ENCODE results near the gene ENTPD6. TPM values are rescaled to one million over a fixed set of nuclear protein-coding genes. Genes with fewer than 3 reads are reported as not detected.

ENTPD6 gene
- total and polyA plus RNA-seq, 9 donors: 29.5 to 44.3 (median 33.8) TPM

DNA sequence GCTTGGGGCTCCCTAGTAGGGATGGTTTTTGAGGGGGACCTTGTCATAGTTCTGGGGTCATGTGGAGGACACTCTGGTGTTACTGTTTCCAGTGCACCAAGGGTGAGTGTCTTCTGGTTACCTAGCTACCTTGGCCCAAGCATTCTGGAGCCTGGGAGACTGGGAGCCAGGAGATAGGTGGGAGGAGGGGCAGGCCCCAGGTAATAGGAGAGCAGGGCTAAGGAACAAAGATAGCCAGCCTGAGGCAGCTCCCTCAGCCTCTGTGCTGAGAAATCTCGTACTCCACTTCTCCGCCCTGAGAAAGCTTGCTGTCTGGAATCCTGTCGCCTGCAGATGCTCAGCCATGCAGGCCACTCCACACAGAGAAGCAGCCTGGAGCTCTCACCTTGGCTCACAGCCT is 8.3 kb upstream of the ENTPD6 start:
- Histone ChIP-seq H3K4me3 (ENCODE audit: low read length) (no peak overlapping the region), H3K27me3 (ENCODE audit: control insufficient read depth, insufficient read depth, low read length) (peaks cover 14% of the 10 kb centered on the region), H3K36me3 (ENCODE audit: control insufficient read depth, insufficient read depth, low read length) (no peaks in the 10 kb centered on the region), H3K27ac (ENCODE audit: low read length) (no peak overlapping the region), H3K9me3 (replicated peaks; ENCODE audit: control insufficient read depth, low read depth, low read length) (no peaks in the 10 kb centered on the region), H3K4me1 (ENCODE audit: control insufficient read depth, insufficient read depth, low read length) (no peaks in the 10 kb centered on the region)
- no peak for DNase-seq
- WGBS (ENCODE audit: insufficient coverage): 72% methylated on average over 3 of the region's 3 CpGs

DNA sequence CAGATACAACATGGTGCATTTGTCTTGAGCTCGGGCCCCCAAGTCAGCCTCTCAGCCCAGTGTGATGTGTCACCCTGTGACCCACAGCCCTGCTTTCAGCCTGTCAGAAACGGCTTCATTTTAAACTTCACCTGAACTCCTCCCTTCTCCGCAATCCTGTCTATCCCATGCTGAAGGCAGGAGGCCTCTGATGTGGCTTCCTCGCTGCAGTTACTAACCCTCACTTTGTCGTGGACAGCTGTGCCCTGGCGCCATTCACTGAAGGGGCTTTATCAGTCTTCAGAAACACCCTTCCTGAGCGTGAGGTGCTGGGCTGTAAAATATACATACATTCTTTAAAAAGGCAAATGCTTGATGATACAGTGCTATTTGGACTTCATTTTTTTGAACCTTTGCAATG is 7.9 kb upstream of the ENTPD6 start:
- H3K9me3 ChIP-seq (replicated peaks; ENCODE audit: control insufficient read depth, low read depth, low read length): no peaks in the 10 kb centered on the region
- WGBS (ENCODE audit: insufficient coverage): 81% methylated on average over 5 of the region's 7 CpGs
- no peak for DNase-seq
- peaks cover 14% of the 10 kb centered on the region for H3K27me3 ChIP-seq (ENCODE audit: control insufficient read depth, insufficient read depth, low read length)
- H3K36me3 ChIP-seq (ENCODE audit: control insufficient read depth, insufficient read depth, low read length): no peaks in the 10 kb centered on the region
- H3K4me1 ChIP-seq (ENCODE audit: control insufficient read depth, insufficient read depth, low read length): no peaks in the 10 kb centered on the region
- no peak overlapping the region for H3K27ac ChIP-seq (ENCODE audit: low read length)
- no peak overlapping the region for H3K4me3 ChIP-seq (ENCODE audit: low read length)

DNA sequence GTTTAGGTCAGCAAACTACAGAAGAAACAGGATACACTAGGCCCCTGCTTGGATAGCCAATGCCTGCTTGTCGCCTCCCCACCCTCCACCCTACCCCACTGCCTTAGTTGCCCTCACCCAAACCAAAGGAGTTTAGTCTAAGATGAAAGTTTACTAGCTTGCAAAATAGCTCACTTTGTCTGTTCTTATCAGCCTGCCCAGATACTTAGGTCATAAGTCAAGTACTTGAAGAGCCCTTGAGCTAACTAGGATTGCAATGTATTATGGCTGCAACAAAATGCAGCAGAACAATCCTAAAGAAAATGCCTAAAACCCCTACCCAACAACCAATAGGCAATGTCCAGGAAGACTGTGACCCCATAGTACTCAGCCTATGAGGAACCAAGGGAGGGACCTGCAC is 7.3 kb upstream of the ENTPD6 start:
- no peaks in the 10 kb centered on the region for H3K36me3 ChIP-seq (ENCODE audit: control insufficient read depth, insufficient read depth, low read length)
- no CpG with 5 or more reads among the region's 1 CpG for WGBS (ENCODE audit: insufficient coverage)

DNA sequence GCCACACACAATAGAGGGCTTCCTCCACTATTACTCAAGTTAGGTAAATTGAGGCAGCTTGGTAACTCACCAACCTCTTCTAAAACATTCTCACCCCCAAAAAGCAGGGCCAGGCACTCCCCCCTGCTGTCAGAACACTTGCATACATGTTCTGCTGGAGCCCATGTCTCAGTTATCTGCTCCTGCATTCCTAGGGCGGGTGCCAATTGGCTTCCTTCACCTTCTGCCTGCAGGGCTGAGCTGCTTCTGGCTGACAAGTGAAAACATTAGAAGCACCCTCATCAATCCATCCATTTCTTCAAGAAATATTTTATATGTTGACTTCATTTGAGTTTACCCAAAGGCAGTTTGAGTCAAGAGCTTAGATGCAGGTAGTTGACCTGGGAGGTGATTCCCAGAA is 4.5 kb upstream of the ENTPD6 start:
- no peak overlapping the region for H3K27ac ChIP-seq (ENCODE audit: low read length)
- WGBS (ENCODE audit: insufficient coverage): no CpG with 5 or more reads among the region's 1 CpG

More for the DNA sequence above, 7.3 kb upstream of the ENTPD6 start:
- no peak for DNase-seq
- no peak overlapping the region for H3K27ac ChIP-seq (ENCODE audit: low read length)
- H3K27me3 ChIP-seq (ENCODE audit: control insufficient read depth, insufficient read depth, low read length): peaks cover 14% of the 10 kb centered on the region
- H3K4me1 ChIP-seq (ENCODE audit: control insufficient read depth, insufficient read depth, low read length): no peaks in the 10 kb centered on the region
- H3K4me3 ChIP-seq (ENCODE audit: low read length): no peak overlapping the region
- H3K9me3 ChIP-seq (replicated peaks; ENCODE audit: control insufficient read depth, low read depth, low read length): no peaks in the 10 kb centered on the region

DNA sequence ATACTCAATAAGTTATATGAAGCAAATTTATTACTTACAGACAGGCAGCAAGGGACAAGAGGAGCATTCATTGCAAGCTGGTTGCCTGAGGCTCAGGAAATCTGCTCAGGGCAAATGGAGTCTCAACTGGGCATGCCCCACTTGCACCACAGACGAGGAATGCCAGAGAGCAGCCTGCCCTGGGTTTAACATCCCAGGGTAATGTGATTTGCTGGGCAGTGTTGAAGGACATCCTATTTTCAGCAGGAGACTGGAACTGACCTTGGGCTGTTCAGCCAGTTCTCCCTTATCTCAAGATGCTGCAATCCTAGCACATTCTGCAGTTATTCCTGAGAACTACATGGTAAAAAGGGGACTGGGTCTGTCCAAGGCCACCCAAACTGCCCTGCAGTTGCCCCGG is 3.8 kb upstream of the ENTPD6 start:
- no peaks in the 10 kb centered on the region for H3K9me3 ChIP-seq (replicated peaks; ENCODE audit: control insufficient read depth, low read depth, low read length)
- H3K27ac ChIP-seq (ENCODE audit: low read length): no peak overlapping the region
- no peak for DNase-seq
- H3K27me3 ChIP-seq (ENCODE audit: control insufficient read depth, insufficient read depth, low read length): peaks cover 14% of the 10 kb centered on the region
- H3K36me3 ChIP-seq (ENCODE audit: control insufficient read depth, insufficient read depth, low read length): no peaks in the 10 kb centered on the region
- H3K4me1 ChIP-seq (ENCODE audit: control insufficient read depth, insufficient read depth, low read length): peaks cover 11% of the 10 kb centered on the region
- H3K4me3 ChIP-seq (ENCODE audit: low read length): no peak overlapping the region
- 40% methylated on average over 1 of the region's 2 CpGs for WGBS (ENCODE audit: insufficient coverage)

More for the DNA sequence above, 4.5 kb upstream of the ENTPD6 start:
- Histone ChIP-seq H3K36me3 (ENCODE audit: control insufficient read depth, insufficient read depth, low read length) (no peaks in the 10 kb centered on the region), H3K4me1 (ENCODE audit: control insufficient read depth, insufficient read depth, low read length) (peaks cover 5% of the 10 kb centered on the region), H3K27me3 (ENCODE audit: control insufficient read depth, insufficient read depth, low read length) (peaks cover 14% of the 10 kb centered on the region), H3K4me3 (ENCODE audit: low read length) (no peak overlapping the region), H3K9me3 (replicated peaks; ENCODE audit: control insufficient read depth, low read depth, low read length) (no peaks in the 10 kb centered on the region)
- DNase-seq: no peak

DNA sequence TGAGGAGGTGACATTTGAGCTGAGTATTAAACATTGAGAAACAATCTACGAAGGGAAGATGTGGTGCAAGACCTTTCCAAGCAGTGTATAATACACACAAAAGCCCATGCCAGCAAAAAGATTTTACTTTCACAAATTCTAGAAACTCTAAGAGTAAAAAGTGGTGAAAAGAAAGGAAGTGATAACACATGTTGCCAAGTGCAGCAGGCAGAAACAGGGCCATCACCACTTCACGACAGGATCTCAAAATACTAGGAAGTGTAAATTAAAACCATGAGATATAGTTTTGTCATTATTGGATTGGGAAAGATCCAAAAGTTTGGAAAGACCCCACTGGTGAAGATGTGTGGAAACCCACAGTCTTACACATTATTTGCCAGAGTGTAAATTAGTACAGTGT is 1.7 kb upstream of the ENTPD6 start:
- no peak for DNase-seq
- Histone ChIP-seq H3K27me3 (ENCODE audit: control insufficient read depth, insufficient read depth, low read length) (peaks cover 8% of the 10 kb centered on the region), H3K4me1 (ENCODE audit: control insufficient read depth, insufficient read depth, low read length) (peaks cover 18% of the 10 kb centered on the region), H3K9me3 (replicated peaks; ENCODE audit: control insufficient read depth, low read depth, low read length) (no peaks in the 10 kb centered on the region), H3K36me3 (ENCODE audit: control insufficient read depth, insufficient read depth, low read length) (no peaks in the 10 kb centered on the region), H3K27ac (ENCODE audit: low read length) (no peak overlapping the region), H3K4me3 (ENCODE audit: low read length) (no peak overlapping the region)
- no CpG with 5 or more reads among the region's 2 CpGs for whole genome bisulfite sequencing (ENCODE audit: insufficient coverage)

DNA sequence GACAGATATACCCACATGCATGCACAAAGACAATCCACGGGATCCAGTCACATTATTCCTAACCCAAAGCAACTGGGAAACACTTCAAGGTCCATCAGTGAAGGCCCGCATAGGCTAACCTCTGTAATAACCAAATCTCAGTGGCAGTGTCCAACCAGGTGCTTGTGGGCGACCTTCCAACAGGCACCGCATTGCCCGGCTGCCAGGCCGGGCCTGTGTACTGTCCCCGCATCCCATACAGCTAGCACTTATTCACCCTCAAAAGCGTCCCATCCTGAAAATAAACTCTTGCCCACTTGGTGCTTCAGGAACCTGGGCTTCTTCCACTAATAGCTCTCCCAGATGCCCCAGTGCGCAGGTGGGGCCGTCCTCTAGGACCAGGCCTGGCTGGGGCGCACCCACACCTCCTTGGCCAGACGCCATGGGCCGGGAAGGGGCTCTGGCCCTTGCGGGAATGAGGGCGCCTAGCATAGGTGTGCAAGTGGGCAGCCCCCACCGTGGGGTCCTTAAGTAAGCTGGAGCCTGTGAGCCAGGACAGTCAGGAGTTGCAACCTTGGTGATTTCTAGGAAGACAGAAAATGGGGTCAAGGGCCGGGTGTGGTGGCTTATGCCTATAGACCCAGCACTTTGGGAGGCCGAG is 1.1 kb upstream of the ENTPD6 start:
- H3K36me3 ChIP-seq (ENCODE audit: control insufficient read depth, insufficient read depth, low read length): no peaks in the 10 kb centered on the region
- no peak overlapping the region for H3K4me3 ChIP-seq (ENCODE audit: low read length)
- WGBS (ENCODE audit: insufficient coverage): 84% methylated on average over 18 of the region's 18 CpGs
- peaks cover 22% of the 10 kb centered on the region for H3K4me1 ChIP-seq (ENCODE audit: control insufficient read depth, insufficient read depth, low read length)
- DNase-seq: peak; percentile 24
- peaks cover 8% of the 10 kb centered on the region for H3K27me3 ChIP-seq (ENCODE audit: control insufficient read depth, insufficient read depth, low read length)
- no peak overlapping the region for H3K27ac ChIP-seq (ENCODE audit: low read length)
- H3K9me3 ChIP-seq (replicated peaks; ENCODE audit: control insufficient read depth, low read depth, low read length): no peaks in the 10 kb centered on the region

DNA sequence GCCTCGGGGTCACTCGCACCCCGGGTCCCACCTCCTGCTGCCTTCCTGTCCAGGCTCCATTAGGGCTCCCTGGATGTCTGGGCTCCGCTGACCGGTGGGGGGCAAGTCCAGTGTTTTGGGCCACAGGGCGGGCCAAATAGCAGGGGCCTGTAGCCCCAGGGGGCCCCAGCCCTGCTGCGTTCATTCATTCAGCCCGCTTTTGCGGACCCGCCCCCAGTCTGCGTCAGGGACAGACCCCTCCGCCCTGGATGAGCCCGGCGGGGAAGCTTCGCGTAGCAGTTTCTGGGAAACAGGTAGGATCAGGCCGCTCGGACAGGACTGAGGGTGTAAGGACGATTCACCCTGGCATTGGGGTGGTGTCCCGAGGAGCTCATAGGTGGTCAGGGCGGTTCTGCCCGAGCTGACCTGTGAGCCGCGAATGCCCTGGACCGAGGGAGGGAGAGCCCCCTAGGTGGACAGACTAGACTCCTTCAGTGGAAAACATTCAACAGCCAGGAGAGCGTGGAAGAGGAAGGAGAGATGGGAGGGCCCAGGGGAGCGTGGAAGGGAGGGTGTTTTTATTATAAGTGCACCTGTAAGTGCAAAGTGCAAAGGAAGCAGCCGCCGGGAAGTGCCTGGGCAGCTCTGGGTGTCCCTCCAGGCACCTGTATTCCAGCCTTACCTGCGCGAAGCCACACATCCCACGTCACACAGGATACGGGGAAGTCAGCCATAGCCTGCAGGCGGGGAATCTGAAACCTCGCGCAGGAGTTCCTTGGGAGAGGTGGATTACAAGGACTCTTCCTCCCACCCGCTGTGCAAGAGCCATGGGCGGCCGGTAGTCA is 662 bp downstream of the ENTPD6 start:
- Histone ChIP-seq H3K4me1 (ENCODE audit: control insufficient read depth, insufficient read depth, low read length) (peaks cover 22% of the 10 kb centered on the region), H3K36me3 (ENCODE audit: control insufficient read depth, insufficient read depth, low read length) (no peaks in the 10 kb centered on the region), H3K9me3 (replicated peaks; ENCODE audit: control insufficient read depth, low read depth, low read length) (no peaks in the 10 kb centered on the region), H3K27me3 (ENCODE audit: control insufficient read depth, insufficient read depth, low read length) (peaks cover 4% of the 10 kb centered on the region), H3K4me3 (ENCODE audit: low read length) (peak overlapping the region; percentile 92), H3K27ac (ENCODE audit: low read length) (no peak overlapping the region)
- DNase-seq: peak; percentile 56
- WGBS (ENCODE audit: insufficient coverage): under 1% methylated on average over 25 of the region's 39 CpGs

DNA sequence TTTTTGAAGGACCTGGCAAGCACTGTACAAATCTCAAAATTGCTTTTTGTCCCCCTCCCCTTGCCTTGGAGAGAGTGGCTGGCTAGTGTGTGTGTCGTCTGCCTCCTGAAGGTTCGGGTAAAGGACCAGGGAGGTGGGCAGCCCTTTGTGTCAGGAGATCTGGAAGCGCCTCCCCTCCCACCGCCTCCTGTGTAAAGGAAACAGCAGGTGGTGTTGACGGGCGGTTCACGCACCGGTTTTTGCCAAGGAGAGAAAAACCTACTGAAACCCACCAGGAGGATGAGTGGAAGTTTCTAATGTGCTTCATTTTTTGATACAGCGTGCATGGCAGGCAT is 1.2 kb downstream of the ENTPD6 start:
- WGBS (ENCODE audit: insufficient coverage): 100% methylated on average over 1 of the region's 9 CpGs
- peak overlapping the region; percentile 92 for H3K4me3 ChIP-seq (ENCODE audit: low read length)
- peaks cover 22% of the 10 kb centered on the region for H3K4me1 ChIP-seq (ENCODE audit: control insufficient read depth, insufficient read depth, low read length)
- no peak for DNase-seq
- H3K36me3 ChIP-seq (ENCODE audit: control insufficient read depth, insufficient read depth, low read length): no peaks in the 10 kb centered on the region
- no peaks in the 10 kb centered on the region for H3K9me3 ChIP-seq (replicated peaks; ENCODE audit: control insufficient read depth, low read depth, low read length)
- peaks cover 4% of the 10 kb centered on the region for H3K27me3 ChIP-seq (ENCODE audit: control insufficient read depth, insufficient read depth, low read length)
- no peak overlapping the region for H3K27ac ChIP-seq (ENCODE audit: low read length)

DNA sequence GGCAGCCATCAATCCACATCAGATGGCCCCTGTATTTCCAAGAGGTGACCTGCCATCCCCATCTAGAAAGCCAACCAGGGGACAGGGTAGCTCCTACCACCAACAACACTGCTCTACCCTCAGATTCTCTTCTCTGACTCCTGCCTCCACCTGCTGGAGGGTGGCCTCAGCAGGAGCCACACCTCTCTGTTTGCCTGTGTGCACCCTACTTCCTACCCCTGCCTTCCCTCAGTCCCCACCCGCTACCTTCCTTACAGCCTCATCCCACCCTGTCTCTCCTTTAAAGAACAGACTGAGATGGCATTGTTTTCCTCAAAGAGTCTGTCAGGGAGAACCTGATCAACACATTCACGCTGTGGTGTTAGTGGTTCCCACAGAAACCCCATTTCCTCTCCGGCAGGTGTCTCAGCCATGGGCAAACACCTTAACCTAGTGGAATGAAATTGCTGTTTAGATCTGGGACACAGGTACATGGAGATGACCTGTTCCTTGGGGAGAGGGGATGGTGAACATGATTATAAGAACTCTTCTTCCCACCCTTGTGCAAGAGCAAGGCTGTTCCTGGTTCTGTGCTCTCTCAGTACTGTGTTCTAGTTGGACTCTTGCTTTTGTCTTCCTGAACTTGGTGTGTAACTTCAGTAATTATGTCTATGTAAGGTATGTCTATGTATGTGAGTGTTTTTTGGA is 1.8 kb downstream of the ENTPD6 start:
- 80% methylated on average over 1 of the region's 3 CpGs for WGBS (ENCODE audit: insufficient coverage)
- Histone ChIP-seq H3K27me3 (ENCODE audit: control insufficient read depth, insufficient read depth, low read length) (no peaks in the 10 kb centered on the region), H3K27ac (ENCODE audit: low read length) (no peak overlapping the region), H3K9me3 (replicated peaks; ENCODE audit: control insufficient read depth, low read depth, low read length) (no peaks in the 10 kb centered on the region), H3K4me3 (ENCODE audit: low read length) (no peak overlapping the region), H3K4me1 (ENCODE audit: control insufficient read depth, insufficient read depth, low read length) (peaks cover 22% of the 10 kb centered on the region), H3K36me3 (ENCODE audit: control insufficient read depth, insufficient read depth, low read length) (no peaks in the 10 kb centered on the region)
- DNase-seq: no peak
